GM18867 (cell line): Measurements from ENCODE around the gene TRPM2.
"Not testable (repeated sequence)": the region's sequence is repeated elsewhere in the genome, so short reads cannot be mapped to it uniquely, and the experiment has no call there.

Experiments used
- ATAC-seq: cut with Tn5 transposase; IDR thresholded peaks from one replicate; pipeline ENCODE4 v1.9.1; 2021; ENCODE audit warnings: mild to moderate bottlenecking, moderate library complexity; ENCODE audit not compliant: unreplicated experiment

Gene TRPM2

GRCh38 chr21:44405948-44406872 is 52.8 kb downstream of the TRPM2 start:
- ATAC-seq = no peak

- ATAC-seq = no peak
These were observed 53.5 kb downstream of the TRPM2 start for GRCh38 chr21:44406953-44407352.

GRCh38 chr21:44407493-44407892 is 54.1 kb downstream of the TRPM2 start:
- no peak for ATAC-seq

- no peak for ATAC-seq
These were observed 54.8 kb downstream of the TRPM2 start for GRCh38 chr21:44408226-44408625.

GRCh38 chr21:44413566-44414290 is 60.3 kb downstream of the TRPM2 start:
- no peak for ATAC-seq

GRCh38 chr21:44414291-44415072 is 61.1 kb downstream of the TRPM2 start:
- no peak for ATAC-seq

- no peak for ATAC-seq
These were observed 61.9 kb downstream of the TRPM2 start for GRCh38 chr21:44415073-44416025.

GRCh38 chr21:44416193-44416592 is 62.8 kb downstream of the TRPM2 start:
- no peak for ATAC-seq

- not testable (repeated sequence) for ATAC-seq
These were observed 64.2 kb downstream of the TRPM2 start for GRCh38 chr21:44417621-44418107.

- no peak for ATAC-seq
These were observed 64.9 kb downstream of the TRPM2 start for GRCh38 chr21:44418108-44418875.

GRCh38 chr21:44418876-44419230 is 65.4 kb downstream of the TRPM2 start:
- ATAC-seq = no peak

- no peak for ATAC-seq
These were observed 66.3 kb downstream of the TRPM2 start for GRCh38 chr21:44419679-44420078.

GRCh38 chr21:44420416-44421205 is 67.2 kb downstream of the TRPM2 start:
- ATAC-seq = no peak

GRCh38 chr21:44421901-44422840 is 68.8 kb downstream of the TRPM2 start:
- no peak for ATAC-seq

GRCh38 chr21:44423312-44423821 is 69.9 kb downstream of the TRPM2 start:
- ATAC-seq = no peak

GRCh38 chr21:44423941-44424607 is 70.7 kb downstream of the TRPM2 start:
- no peak for ATAC-seq
